HepG2 (cell line): Measurements from ENCODE around the gene STIP1. TPM values are rescaled to one million over a fixed set of nuclear protein-coding genes. Genes with fewer than 3 reads are reported as not detected.

ENCODE experiments used
- ARID5B ChIP-seq: IDR thresholded peaks from 2 replicates; pipeline ENCODE4 v1.4.0; 2020; ENCODE audit warnings: mild to moderate bottlenecking, missing genetic modification reagents
- ASH2L ChIP-seq: fragments of 300-600, 200-600 bp; sonication (generic); IDR thresholded peaks from 2 replicates; pipeline ENCODE4 v1.7.0; 2017; ENCODE audit warnings: low read depth, mild to moderate bottlenecking, moderate library complexity, mixed read lengths, low read length; ENCODE audit not compliant: insufficient read length
- CEBPG ChIP-seq: IDR thresholded peaks from 2 replicates; pipeline ENCODE4 v1.6.1; 2016
- GRHL1 ChIP-seq: sonication (generic); formaldehyde crosslinking; conservative IDR thresholded peaks from 2 replicates; pipeline ENCODE4 v1.8.0; 2022; ENCODE audit warnings: missing genetic modification reagents
- IRF2 ChIP-seq: IDR thresholded peaks from 2 replicates; pipeline ENCODE4 v1.6.1; 2018; ENCODE audit warnings: missing genetic modification reagents, missing compliant biosample characterization
- JDP2 ChIP-seq: sonication (generic); formaldehyde crosslinking; IDR thresholded peaks from 2 replicates; pipeline ENCODE4 v1.8.1; 2022; ENCODE audit warnings: missing genetic modification reagents, borderline replicate concordance
- MIER2 ChIP-seq: IDR thresholded peaks from 2 replicates; pipeline ENCODE4 v1.6.1; 2016; ENCODE audit warnings: missing biosample characterization, missing genetic modification reagents
- NFE2L2 ChIP-seq: fragments of 150-350 bp; IDR thresholded peaks from 2 replicates; pipeline ENCODE4 v1.6.1; 2014; ENCODE audit warnings: low read length
- PLSCR1 ChIP-seq: sonication (generic); formaldehyde crosslinking; IDR thresholded peaks from 2 replicates; pipeline ENCODE4 v1.5.0; 2020; ENCODE audit warnings: missing genetic modification reagents, mild to moderate bottlenecking, borderline replicate concordance
- REXO4 ChIP-seq: sonication (generic); formaldehyde crosslinking; IDR thresholded peaks from 2 replicates; pipeline ENCODE4 v1.8.0; 2022; ENCODE audit warnings: missing genetic modification reagents, mild to moderate bottlenecking, borderline replicate concordance
- SPEN ChIP-seq: sonication (generic); formaldehyde crosslinking; IDR thresholded peaks from 2 replicates; pipeline ENCODE4 v1.5.1; 2020; ENCODE audit warnings: low read depth, mild to moderate bottlenecking, missing genetic modification reagents
- TAF1 ChIP-seq: sonication (generic); formaldehyde crosslinking; IDR thresholded peaks from 2 replicates; pipeline ENCODE4 v1.4.0; 2020; ENCODE audit warnings: missing genetic modification reagents
- TBX3 ChIP-seq: fragments of 450-650 bp; IDR thresholded peaks from 2 replicates; pipeline ENCODE4 v1.6.1; 2017; ENCODE audit warnings: antibody characterized with exemption, mild to moderate bottlenecking, inconsistent platforms, borderline replicate concordance
- TEAD2 ChIP-seq: sonication (generic); formaldehyde crosslinking; IDR thresholded peaks from 2 replicates; pipeline ENCODE4 v1.9.0; 2021; ENCODE audit warnings: missing genetic modification reagents
- ZMAT5 ChIP-seq: sonication (generic); formaldehyde crosslinking; IDR thresholded peaks from 2 replicates; pipeline ENCODE4 v1.5.0; 2020; ENCODE audit warnings: mild to moderate bottlenecking, low read depth, missing genetic modification reagents, borderline replicate concordance
- ZNF138 ChIP-seq: sonication (generic); formaldehyde crosslinking; IDR thresholded peaks from 2 replicates; pipeline ENCODE4 v1.5.0; 2020; ENCODE audit warnings: mild to moderate bottlenecking, low read depth, missing genetic modification reagents
- ZNF281 ChIP-seq: sonication (generic); formaldehyde crosslinking; IDR thresholded peaks from 2 replicates; pipeline ENCODE4 v1.4.0; 2020; ENCODE audit warnings: missing genetic modification reagents, borderline replicate concordance
- ZNF282 ChIP-seq: fragments of 450-650 bp; IDR thresholded peaks from 2 replicates; pipeline ENCODE4 v1.6.1; 2018; ENCODE audit not compliant: partially characterized antibody
- ZNF546 ChIP-seq: sonication (generic); formaldehyde crosslinking; conservative IDR thresholded peaks from 2 replicates; pipeline ENCODE4 v1.8.1; 2023; ENCODE audit warnings: mild to moderate bottlenecking, missing genetic modification reagents
- ZSCAN25 ChIP-seq: sonication (generic); formaldehyde crosslinking; IDR thresholded peaks from 2 replicates; pipeline ENCODE4 v1.8.0; 2022; ENCODE audit warnings: mild to moderate bottlenecking, missing genetic modification reagents
- polyA plus RNA-seq, 8 experiments: library from polyadenylated mRNA; depleted of rRNA in 3 of 8; stranded (reverse) in 7 of 8; unstranded in 1 of 8; fragments of >200 nt; fragmentation: Illumina TruSeq in 4 of 8; extraction: Trizol in 4 of 8; gene quantifications; 2 replicates each; pipeline versions ENCODE4 v1.2.1 to v1.2.3, GENCODE V29; 2011 to 2016; ENCODE audit warnings: low read depth in 4 of 8, missing spikeins in 1 of 8, mixed read lengths in 1 of 8; ENCODE audit not compliant: insufficient read depth in 1 of 8
- total RNA-seq, 5 experiments: library from RNA; depleted of rRNA; stranded (reverse); fragments of >200 nt; fragmentation: Illumina TruSeq; extraction: Trizol; gene quantifications; 2 replicates each; pipeline ENCODE4 v1.2.3, GENCODE V29; 2016; ENCODE audit warnings: low read depth in 1 of 5

Gene STIP1
- total and polyA plus RNA-seq, 2 of the 13 experiments (the other 11 are each of a cell fraction or from before 2014, with no cell fraction given), result 81.1 to 217 TPM

GRCh38 chr11:64240435-64241240 is 54.7 kb downstream of the STIP1 start, which contains the start of gene FKBP2 (continued):
- TF ChIP-seq JDP2, result no peak
- 0 out of 2 replicates have a peak, but pooled peaks have one; percentile 17 for TF ChIP-seq ARID5B
- peak; percentile 23; the same call in 1 of the 2 replicates for TF ChIP-seq CEBPG (CRISPR knock-in tag)
- peak; percentile 56; the same call in 1 of the 2 replicates for TF ChIP-seq IRF2 (CRISPR knock-in tag)
- peak; percentile 29; the same call in 1 of the 2 replicates for TF ChIP-seq ZSCAN25 (CRISPR knock-in tag)
- TF ChIP-seq ZNF281 (CRISPR knock-in tag), result peak; percentile 40; the same call in 1 of the 2 replicates
- TF ChIP-seq PLSCR1 (CRISPR knock-in tag), result no peak
- TF ChIP-seq ZNF282, result no peak
- TF ChIP-seq GRHL1 (CRISPR knock-in tag), result no peak
- no peak; the same call in 1 of the 2 replicates for TF ChIP-seq ZNF546 (CRISPR knock-in tag)
- TF ChIP-seq SPEN (CRISPR knock-in tag), result peak; percentile 74; the same call in 1 of the 2 replicates
- no peak for TF ChIP-seq ZNF138 (CRISPR knock-in tag)
- TF ChIP-seq REXO4 (CRISPR knock-in tag), result no peak
- no peak for TF ChIP-seq MIER2 (CRISPR knock-in tag)
- peak; percentile 97 for TF ChIP-seq TAF1 (CRISPR knock-in tag)
- peak; percentile 74 for TF ChIP-seq ASH2L
- no peak for TF ChIP-seq ZMAT5 (CRISPR knock-in tag)
- TF ChIP-seq NFE2L2, result no peak
- no peak for TF ChIP-seq TBX3
- no peak for TF ChIP-seq TEAD2 (CRISPR knock-in tag)
